GM21717 (cell line): Measurements from ENCODE around the gene FIGNL2.

ENCODE experiments used
- ATAC-seq: cut with Tn5 transposase; IDR thresholded peaks from one replicate; pipeline ENCODE4 v1.9.1; 2021; ENCODE audit warnings: mild to moderate bottlenecking, moderate library complexity; ENCODE audit not compliant: unreplicated experiment

FIGNL2 gene

GRCh38 chr12:51860986-51861385, 12.5 kb upstream of the FIGNL2 start:
- no peak for ATAC-seq

- ATAC-seq, result no peak
Measured at GRCh38 chr12:51855586-51856428, 7.3 kb upstream of the FIGNL2 start.

GRCh38 chr12:51852404-51853137, 4.1 kb upstream of the FIGNL2 start:
- no peak for ATAC-seq

- no peak for ATAC-seq
Measured at GRCh38 chr12:51851413-51852124, 3.1 kb upstream of the FIGNL2 start.

DNA sequence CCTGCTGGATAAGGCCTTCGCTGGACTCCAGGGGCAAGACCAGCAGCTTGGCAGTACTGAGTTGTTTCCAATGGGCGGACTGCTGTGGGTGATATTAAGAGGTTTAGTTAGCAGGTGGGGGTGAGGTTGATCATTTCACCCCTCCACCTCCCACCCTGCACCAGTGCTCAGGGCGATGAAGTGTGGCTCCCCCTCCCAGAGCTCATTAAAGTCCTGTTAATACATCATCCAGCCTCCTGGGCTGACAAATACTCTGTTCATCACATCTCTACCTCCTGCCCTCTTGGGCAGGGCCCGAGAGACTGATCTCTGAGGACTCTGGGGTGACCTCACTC, 2.4 kb upstream of the FIGNL2 start:
- no peak for ATAC-seq

- ATAC-seq, result no peak
Measured at GRCh38 chr12:51850081-51850964, 1.8 kb upstream of the FIGNL2 start.

DNA sequence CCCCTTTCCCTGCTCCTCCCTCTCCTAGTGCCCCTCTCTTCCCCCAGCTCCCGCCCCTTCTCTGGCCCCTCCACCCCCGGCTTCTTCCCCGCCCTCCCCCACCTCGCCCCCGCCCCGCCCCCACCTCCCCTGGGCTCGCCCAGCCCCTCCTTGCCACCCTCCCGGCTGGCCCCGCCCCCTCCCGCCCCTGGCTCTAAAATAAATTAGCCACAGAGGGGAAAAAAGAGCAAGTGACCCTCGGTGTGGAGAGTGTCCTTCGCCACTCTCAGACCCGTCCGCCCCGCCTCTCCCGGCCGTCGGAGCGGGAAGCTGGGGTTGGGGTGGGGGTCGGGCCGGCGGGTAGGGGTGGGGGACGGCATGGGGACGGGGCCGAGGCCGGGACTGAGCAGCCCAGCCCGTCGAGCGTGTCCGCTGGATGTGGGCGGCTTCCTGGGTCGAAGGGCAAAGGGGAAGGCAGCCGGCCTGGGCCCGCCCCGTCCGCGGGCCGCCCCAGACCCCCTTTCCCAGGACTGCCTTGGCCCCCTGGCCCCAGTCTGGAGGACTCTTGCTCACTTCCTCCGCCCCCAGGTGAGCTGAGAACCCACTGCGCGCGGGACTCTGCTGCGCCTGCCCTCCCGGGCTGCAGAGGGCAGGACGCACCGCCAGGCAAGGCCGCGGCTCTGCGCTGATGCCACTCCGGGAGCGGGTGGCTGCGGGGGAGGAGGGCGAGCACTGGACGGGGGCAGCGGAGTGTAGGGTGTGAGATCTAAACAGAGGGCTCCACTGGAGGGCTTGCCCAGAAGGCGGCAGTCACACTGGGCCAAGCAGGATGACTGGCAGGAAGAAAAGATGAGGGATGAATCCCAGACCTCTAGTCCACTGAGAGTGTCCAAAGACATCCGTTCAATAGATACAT, 570 bp upstream of the FIGNL2 start:
- ATAC-seq, result no peak

DNA sequence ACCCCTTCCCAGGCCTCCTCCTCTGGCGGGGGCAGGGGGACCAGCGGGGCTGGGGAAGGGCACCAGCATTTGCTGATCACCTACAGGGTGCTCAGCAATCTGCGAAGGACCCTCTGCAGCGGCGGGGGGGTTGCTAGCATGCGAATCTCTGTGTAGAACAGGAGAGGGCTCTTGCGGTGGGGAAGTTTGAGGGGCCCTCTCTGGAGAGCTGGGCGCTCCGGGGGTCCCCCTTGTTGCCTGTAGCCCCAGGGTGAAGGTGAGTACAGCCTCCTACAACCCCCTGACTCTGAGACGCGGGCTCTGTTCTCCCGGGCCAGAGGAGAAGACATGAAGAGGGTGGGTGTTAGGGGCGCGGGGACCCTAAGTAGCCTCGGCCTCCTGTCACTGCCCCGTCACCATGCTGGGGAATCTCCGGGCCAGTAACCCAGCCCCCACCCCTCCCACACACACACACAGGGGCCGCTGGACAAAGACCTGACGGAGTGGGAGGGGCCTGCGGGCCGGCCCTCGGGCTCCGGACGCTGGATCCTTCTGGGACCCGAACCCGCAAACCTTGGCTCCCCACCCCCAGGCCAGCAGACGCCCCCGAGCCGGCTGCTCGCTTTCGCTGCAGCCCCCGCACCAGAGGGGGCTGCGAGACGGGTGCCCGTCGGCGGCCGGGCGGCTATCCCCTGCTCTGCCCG, 734 bp downstream of the FIGNL2 start:
- no peak for ATAC-seq

GRCh38 chr12:51846911-51847642, 1.4 kb downstream of the FIGNL2 start:
- no peak for ATAC-seq

DNA sequence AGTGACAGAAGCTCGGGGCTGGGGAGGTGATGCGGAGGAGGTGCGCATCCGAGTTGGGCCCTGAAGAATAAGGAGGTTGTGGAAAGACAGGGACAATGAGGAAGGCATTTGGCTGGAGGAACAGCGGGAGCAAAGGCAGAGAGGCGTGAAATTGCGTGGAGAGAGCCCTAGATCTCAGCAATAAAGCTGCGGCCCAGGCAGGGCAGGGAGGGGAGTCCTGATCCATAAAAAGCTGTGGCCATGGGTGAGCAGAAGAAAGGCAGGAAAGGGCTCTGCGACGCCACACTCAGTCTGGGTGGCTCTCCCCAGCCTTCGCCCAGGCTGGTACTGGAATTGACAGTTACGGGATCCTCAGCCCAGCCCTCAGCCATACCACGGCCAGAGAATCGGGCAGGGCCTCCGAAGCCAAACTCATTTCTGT, 2.2 kb downstream of the FIGNL2 start:
- ATAC-seq, result no peak

GRCh38 chr12:51845482-51845881, 3.0 kb downstream of the FIGNL2 start:
- ATAC-seq, result no peak

DNA sequence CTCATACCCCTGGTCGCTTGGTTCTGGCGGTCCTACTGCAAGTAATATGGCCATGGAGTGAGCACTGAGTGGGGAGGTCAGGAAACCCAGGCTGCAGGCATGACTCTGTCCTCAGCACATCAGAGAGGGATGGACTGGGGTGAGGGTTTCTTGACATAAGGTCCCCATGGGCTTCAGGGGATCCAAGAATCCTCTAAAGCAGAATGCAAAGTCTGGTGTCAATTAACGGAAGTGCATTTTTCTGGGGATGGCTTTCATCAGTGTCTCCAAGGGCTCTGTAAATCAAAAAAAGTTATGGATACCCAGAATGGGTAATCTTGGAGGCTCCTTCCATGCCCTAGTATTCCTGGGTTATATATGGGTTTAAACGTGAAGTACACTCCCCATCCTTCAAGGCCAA, 3.7 kb downstream of the FIGNL2 start:
- no peak for ATAC-seq

GRCh38 chr12:51841727-51842126, 6.8 kb downstream of the FIGNL2 start:
- ATAC-seq, result no peak

DNA sequence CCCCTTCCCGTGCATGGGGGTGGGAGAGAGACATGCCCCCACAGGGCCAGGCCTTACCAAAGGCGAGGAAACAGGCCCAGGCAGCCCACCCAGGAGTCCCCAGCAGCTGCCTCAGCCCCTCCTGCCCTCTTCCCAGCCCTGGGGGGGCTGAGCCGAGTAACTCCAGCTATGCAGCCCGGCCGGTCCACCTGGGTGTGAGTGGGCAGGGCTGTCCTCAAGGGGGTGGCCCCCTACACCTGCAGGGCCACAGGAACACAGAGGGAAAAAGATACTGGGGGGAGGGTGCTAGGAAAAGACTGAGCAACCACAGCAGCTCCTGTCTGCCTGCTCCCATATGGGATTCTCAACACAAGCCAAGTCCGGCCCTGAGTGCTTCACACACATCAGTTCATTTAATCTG, 7.6 kb downstream of the FIGNL2 start:
- ATAC-seq, result no peak

DNA sequence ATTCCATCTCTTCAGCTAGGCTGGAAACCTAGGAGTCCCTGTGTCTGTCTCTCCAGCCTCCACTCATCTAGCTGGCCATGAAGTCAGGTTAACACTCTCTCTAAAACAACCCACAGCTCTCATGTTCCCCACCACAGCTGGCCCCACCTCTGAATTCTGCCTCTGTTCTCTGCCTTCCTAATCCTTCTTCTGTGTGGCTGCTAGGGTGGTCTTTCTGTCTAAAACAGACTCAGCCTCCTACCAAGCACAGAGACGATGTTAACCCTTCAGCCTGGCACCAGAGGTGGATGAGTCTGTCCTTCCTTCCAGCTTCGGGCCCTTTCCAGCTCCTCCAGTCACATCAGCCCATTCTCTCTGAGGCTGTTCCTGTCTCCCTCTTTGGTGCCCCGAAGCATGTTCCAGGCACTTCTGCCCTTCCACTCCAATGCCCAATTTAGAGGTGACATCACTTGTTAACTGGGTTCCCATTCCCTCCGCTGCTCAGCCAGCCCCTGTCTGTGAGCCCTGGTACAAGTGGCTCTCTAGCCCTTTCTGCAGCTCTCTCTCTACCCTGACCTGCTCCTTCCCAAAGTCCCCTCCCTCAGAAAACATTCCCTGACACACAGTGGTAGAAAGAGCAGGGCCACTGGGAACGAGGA, 9.1 kb downstream of the FIGNL2 start:
- ATAC-seq, result no peak

DNA sequence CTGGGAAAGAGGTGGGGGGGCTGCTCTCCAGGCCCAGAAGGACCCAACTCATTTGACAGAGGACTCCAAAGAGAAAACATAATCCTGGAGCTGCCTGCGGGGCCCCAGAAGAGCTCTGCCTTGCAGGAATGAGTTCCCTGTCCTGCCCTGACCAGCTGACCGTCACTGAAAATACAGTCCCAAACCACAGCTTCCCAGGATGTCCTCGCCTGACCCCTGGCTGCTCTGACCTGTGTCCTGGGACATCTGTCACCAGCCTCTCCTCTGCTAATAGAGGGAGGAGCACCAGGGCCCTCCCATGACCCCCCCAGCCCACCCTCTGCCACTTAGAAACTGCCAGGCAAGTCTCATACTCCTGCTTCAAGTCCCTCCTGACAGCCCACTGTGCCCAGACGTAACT, 9.8 kb downstream of the FIGNL2 start:
- ATAC-seq, result no peak

- ATAC-seq, result no peak
Measured at GRCh38 chr12:51838036-51838435, 10.5 kb downstream of the FIGNL2 start.

DNA sequence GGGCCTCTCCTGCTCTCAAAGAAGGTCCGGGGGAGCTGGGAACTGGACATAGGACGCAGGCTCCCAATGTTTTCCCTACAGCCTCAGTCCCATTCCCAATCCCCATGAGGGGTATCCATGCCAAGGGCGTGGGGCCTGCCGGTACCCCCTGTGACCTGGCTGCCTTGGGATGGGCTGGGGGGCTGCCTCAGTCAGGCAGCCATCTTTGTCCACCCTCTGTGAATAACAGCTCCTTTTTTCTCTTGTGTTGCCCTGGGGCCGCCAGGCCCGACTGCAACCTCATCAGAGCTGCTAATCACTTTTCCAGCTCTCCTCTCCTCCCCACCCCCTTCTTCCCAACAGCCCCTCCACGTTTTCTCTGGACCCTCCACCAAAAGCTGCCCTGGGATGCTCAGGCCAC, 11.2 kb downstream of the FIGNL2 start:
- ATAC-seq, result no peak
